ENCODE measurements around the gene LGR6.

The LGR6 gene

DNA sequence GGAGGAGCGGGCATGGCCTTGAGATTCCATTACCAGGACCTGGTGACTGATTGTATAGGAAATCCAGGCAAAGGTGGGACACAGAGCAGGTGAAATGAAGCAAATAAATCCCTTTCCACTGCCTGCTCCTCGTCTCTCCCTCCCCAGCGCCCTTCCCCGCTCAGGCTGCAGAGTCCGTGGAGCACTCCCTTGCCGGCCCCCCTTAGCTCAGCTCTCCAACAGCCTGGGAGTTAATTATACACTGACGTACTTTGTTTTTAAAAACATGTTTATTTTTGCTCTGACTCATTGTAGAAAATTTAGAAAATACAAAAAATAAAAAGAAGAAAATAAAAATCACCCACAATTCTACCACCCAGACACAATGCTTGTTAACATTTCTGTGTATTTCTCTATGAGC, 61.7 kb downstream of the LGR6 start (continued):
- TF ChIP-seq PRDM6 (tag by site-specific recombination; IDR thresholded peaks at IDR 0.05) (peak; percentile 88), ZFP3 (tag by site-specific recombination; IDR thresholded peaks at IDR 0.05; ENCODE audit: low read depth) (no peak), ZFP69B (tag by site-specific recombination; IDR thresholded peaks at IDR 0.05) (0 out of 2 replicates have a peak, but pooled peaks have one; percentile 24), ZNF24 (tag by site-specific recombination; IDR thresholded peaks at IDR 0.05) (0 out of 2 replicates have a peak, but pooled peaks have one; percentile 1), ZNF621 (tag by site-specific recombination; IDR thresholded peaks at IDR 0.05) (no peak), ZNF664 (tag by site-specific recombination; IDR thresholded peaks at IDR 0.05) (no peak), ZNF324 (tag by site-specific recombination; IDR thresholded peaks at IDR 0.05) (no peak), ZNF23 (tag by site-specific recombination; IDR thresholded peaks at IDR 0.05; ENCODE audit: borderline replicate concordance) (no peak), WT1 (tag by site-specific recombination; IDR thresholded peaks at IDR 0.05) (peak; percentile 83), YY2 (tag by site-specific recombination; IDR thresholded peaks at IDR 0.05) (no peak), GFI1B (tag by site-specific recombination; IDR thresholded peaks at IDR 0.05) (no peak), ZNF280C (tag by site-specific recombination; IDR thresholded peaks at IDR 0.05) (no peak), ZNF777 (tag by site-specific recombination; IDR thresholded peaks at IDR 0.05; ENCODE audit: borderline replicate concordance) (no peak), ZNF266 (tag by site-specific recombination; IDR thresholded peaks at IDR 0.05; ENCODE audit: low read depth) (no peak), ZBTB48 (tag by site-specific recombination; IDR thresholded peaks at IDR 0.05) (no peak), ZNF112 (tag by site-specific recombination; IDR thresholded peaks at IDR 0.05) (no peak), ZNF311 (tag by site-specific recombination; IDR thresholded peaks at IDR 0.05; ENCODE audit: borderline replicate concordance) (no peak), ZNF544 (tag by site-specific recombination; IDR thresholded peaks at IDR 0.05) (no peak), ZNF404 (tag by site-specific recombination; IDR thresholded peaks at IDR 0.05) (no peak), GLIS1 (tag by site-specific recombination; IDR thresholded peaks at IDR 0.05) (peak; percentile 88), ZIC2 (tag by site-specific recombination; IDR thresholded peaks at IDR 0.05) (no peak), ZNF174 (tag by site-specific recombination; IDR thresholded peaks at IDR 0.05) (no peak), ZNF350 (tag by site-specific recombination; IDR thresholded peaks at IDR 0.05) (no peak), ZNF488 (tag by site-specific recombination; IDR thresholded peaks at IDR 0.05) (no peak), SP2 (tag by site-specific recombination; IDR thresholded peaks at IDR 0.05) (no peak), ZNF302 (tag by site-specific recombination; IDR thresholded peaks at IDR 0.05; ENCODE audit: low read depth) (no peak), ZNF341 (tag by site-specific recombination; IDR thresholded peaks at IDR 0.05; ENCODE audit: low read depth) (no peak), ZNF48 (tag by site-specific recombination; IDR thresholded peaks at IDR 0.05) (no peak)
- TF ChIP-seq, protein P1, sequence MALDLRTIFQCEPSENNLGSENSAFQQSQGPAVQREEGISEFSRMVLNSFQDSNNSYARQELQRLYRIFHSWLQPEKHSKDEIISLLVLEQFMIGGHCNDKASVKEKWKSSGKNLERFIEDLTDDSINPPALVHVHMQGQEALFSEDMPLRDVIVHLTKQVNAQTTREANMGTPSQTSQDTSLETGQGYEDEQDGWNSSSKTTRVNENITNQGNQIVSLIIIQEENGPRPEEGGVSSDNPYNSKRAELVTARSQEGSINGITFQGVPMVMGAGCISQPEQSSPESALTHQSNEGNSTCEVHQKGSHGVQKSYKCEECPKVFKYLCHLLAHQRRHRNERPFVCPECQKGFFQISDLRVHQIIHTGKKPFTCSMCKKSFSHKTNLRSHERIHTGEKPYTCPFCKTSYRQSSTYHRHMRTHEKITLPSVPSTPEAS (tag by site-specific recombination; IDR thresholded peaks at IDR 0.05), result no peak
- TF ChIP-seq, protein P2, sequence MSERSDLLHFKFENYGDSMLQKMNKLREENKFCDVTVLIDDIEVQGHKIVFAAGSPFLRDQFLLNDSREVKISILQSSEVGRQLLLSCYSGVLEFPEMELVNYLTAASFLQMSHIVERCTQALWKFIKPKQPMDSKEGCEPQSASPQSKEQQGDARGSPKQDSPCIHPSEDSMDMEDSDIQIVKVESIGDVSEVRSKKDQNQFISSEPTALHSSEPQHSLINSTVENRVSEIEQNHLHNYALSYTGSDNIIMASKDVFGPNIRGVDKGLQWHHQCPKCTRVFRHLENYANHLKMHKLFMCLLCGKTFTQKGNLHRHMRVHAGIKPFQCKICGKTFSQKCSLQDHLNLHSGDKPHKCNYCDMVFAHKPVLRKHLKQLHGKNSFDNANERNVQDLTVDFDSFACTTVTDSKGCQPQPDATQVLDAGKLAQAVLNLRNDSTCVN (tag by site-specific recombination; optimal IDR thresholded peaks at IDR 0.05), result no peak
- TF ChIP-seq, protein P3, sequence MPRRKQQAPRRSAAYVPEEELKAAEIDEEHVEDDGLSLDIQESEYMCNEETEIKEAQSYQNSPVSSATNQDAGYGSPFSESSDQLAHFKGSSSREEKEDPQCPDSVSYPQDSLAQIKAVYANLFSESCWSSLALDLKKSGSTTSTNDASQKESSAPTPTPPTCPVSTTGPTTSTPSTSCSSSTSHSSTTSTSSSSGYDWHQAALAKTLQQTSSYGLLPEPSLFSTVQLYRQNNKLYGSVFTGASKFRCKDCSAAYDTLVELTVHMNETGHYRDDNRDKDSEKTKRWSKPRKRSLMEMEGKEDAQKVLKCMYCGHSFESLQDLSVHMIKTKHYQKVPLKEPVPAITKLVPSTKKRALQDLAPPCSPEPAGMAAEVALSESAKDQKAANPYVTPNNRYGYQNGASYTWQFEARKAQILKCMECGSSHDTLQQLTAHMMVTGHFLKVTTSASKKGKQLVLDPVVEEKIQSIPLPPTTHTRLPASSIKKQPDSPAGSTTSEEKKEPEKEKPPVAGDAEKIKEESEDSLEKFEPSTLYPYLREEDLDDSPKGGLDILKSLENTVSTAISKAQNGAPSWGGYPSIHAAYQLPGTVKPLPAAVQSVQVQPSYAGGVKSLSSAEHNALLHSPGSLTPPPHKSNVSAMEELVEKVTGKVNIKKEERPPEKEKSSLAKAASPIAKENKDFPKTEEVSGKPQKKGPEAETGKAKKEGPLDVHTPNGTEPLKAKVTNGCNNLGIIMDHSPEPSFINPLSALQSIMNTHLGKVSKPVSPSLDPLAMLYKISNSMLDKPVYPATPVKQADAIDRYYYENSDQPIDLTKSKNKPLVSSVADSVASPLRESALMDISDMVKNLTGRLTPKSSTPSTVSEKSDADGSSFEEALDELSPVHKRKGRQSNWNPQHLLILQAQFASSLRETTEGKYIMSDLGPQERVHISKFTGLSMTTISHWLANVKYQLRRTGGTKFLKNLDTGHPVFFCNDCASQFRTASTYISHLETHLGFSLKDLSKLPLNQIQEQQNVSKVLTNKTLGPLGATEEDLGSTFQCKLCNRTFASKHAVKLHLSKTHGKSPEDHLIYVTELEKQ (tag by site-specific recombination; IDR thresholded peaks at IDR 0.05; ENCODE audit: borderline replicate concordance), result no peak
